HEK293T (cell line): ENCODE results near the gene LASP1.

ENCODE experiments used
- CTCF ChIA-PET: fragments of 350-600 bp; formaldehyde crosslinking; extraction: SDS; loops from one replicate; lab custom pipeline; 2021; ENCODE audit warnings: antibody characterized with exemption, inconsistent platforms; lab: Yijun Ruan, JAX
- POLR2A ChIA-PET: fragments of 350-600 bp; formaldehyde crosslinking; extraction: SDS; loops from one replicate; lab custom pipeline; 2020; ENCODE audit warnings: antibody characterized with exemption, inconsistent platforms; lab: Yijun Ruan, JAX
- DNase-seq: peaks from one replicate; pipeline ENCODE4 v3.0.0; 2012; ENCODE audit warnings: mixed read lengths; ENCODE audit errors: extremely low spot score
- ARNT ChIP-seq: fragments of 450-650 bp; IDR thresholded peaks from 2 replicates; pipeline ENCODE4 v1.6.1; 2017; ENCODE audit warnings: mild to moderate bottlenecking
- BHLHE40 ChIP-seq: fragments of 450-650 bp; IDR thresholded peaks from 2 replicates; pipeline ENCODE4 v1.6.1; 2016; ENCODE audit warnings: mild to moderate bottlenecking, moderate library complexity, borderline replicate concordance
- CTBP1 ChIP-seq: fragments of 450-650 bp; IDR thresholded peaks from 2 replicates; pipeline ENCODE4 v1.6.1; 2016; ENCODE audit warnings: borderline replicate concordance
- ELF4 ChIP-seq: fragments of 450-650 bp; IDR thresholded peaks from 2 replicates; pipeline ENCODE4 v1.6.1; 2017; ENCODE audit warnings: antibody characterized with exemption
- FOXA1 ChIP-seq: fragments of 450-650 bp; IDR thresholded peaks from 2 replicates; pipeline ENCODE4 v1.6.1; 2016; ENCODE audit warnings: mild to moderate bottlenecking
- FOXK2 ChIP-seq: fragments of 450-650 bp; IDR thresholded peaks from 2 replicates; pipeline ENCODE4 v1.6.1; 2016; ENCODE audit warnings: mild to moderate bottlenecking
- FOXM1 ChIP-seq: fragments of 450-650 bp; IDR thresholded peaks from 2 replicates; pipeline ENCODE4 v1.6.1; 2017; ENCODE audit warnings: mild to moderate bottlenecking, borderline replicate concordance
- HDGF ChIP-seq: fragments of 450-650 bp; IDR thresholded peaks from 2 replicates; pipeline ENCODE4 v1.6.1; 2017; ENCODE audit warnings: antibody characterized with exemption, borderline replicate concordance
- L3MBTL2 ChIP-seq: fragments of 450-650 bp; conservative IDR thresholded peaks from 2 replicates; pipeline ENCODE4 v1.6.1; 2016; ENCODE audit warnings: mild to moderate bottlenecking
- LEF1 ChIP-seq: fragments of 450-650 bp; IDR thresholded peaks from 2 replicates; pipeline ENCODE4 v1.6.1; 2017; ENCODE audit warnings: mild to moderate bottlenecking, borderline replicate concordance
- NFRKB ChIP-seq: fragments of 450-650 bp; IDR thresholded peaks from 2 replicates; pipeline ENCODE4 v1.6.1; 2016; ENCODE audit warnings: mild to moderate bottlenecking, moderate library complexity
- PKNOX1 ChIP-seq: fragments of 450-650 bp; IDR thresholded peaks from 2 replicates; pipeline ENCODE4 v1.6.1; 2016
- SP1 ChIP-seq: fragments of 450-650 bp; IDR thresholded peaks from 2 replicates; pipeline ENCODE4 v1.6.1; 2017
- SUZ12 ChIP-seq: fragments of 450-650 bp; IDR thresholded peaks from 2 replicates; pipeline ENCODE4 v1.6.1; 2016; ENCODE audit warnings: mild to moderate bottlenecking
- TARDBP ChIP-seq: fragments of 450-650 bp; IDR thresholded peaks from 2 replicates; pipeline ENCODE4 v1.6.1; 2016
- ZNF384 ChIP-seq: fragments of 450-650 bp; IDR thresholded peaks from 2 replicates; pipeline ENCODE4 v1.6.1; 2016

Gene LASP1

GRCh38 chr17:38870259-38871165, 654 bp downstream of the LASP1 start:
- ChIA-PET POLR2A (interaction anchor here (0.8 to 8.4 kb wide), 27 partner anchors 9 to 329 kb away, joined by 3 to 125 read pairs (median 5); partner anchors contain the start of genes CWC25, MLLT6, PSMB3 and RPL19), CTCF (interaction anchor here (0.6 to 1.5 kb wide), 3 partner anchors 10 to 283 kb away, joined by 3 to 5 read pairs (median 3); no protein-coding TSS in a partner anchor)
- no peak for DNase-seq
- TF ChIP-seq PKNOX1 (no peak), ELF4 (no peak), FOXM1 (no peak), ARNT (no peak), SUZ12 (no peak), NFRKB (no peak), HDGF (no peak), CTBP1 (no peak), LEF1 (no peak)

- CTCF ChIA-PET = interaction anchor here (1.5 kb wide), 1 partner anchor 112 kb away, joined by 5 read pairs; no protein-coding TSS in a partner anchor
- DNase-seq = no peak
- POLR2A ChIA-PET = interaction anchor here (0.8 to 8.4 kb wide), 15 partner anchors 10 to 328 kb away, joined by 3 to 125 read pairs (median 5); partner anchors contain the start of genes CWC25, PSMB3, RPL19 and RPL23
- TF ChIP-seq TARDBP = no peak
- TF ChIP-seq FOXM1 = no peak
- no peak for TF ChIP-seq CTBP1
- TF ChIP-seq NFRKB = no peak
- TF ChIP-seq ZNF384 = no peak
- TF ChIP-seq SUZ12 = no peak
- TF ChIP-seq ARNT = no peak
- TF ChIP-seq SP1 = no peak
- no peak for TF ChIP-seq BHLHE40
- TF ChIP-seq FOXK2 = no peak
- TF ChIP-seq FOXA1 = no peak
- no peak for TF ChIP-seq HDGF
- TF ChIP-seq LEF1 = no peak
- no peak for TF ChIP-seq L3MBTL2
- no peak for TF ChIP-seq PKNOX1
- TF ChIP-seq ELF4 = no peak
These were observed 1.6 kb downstream of the LASP1 start for GRCh38 chr17:38871247-38872015.

- ChIA-PET POLR2A (interaction anchor here (1.1 to 8.4 kb wide), 8 partner anchors 9 to 328 kb away, joined by 3 to 125 read pairs (median 6); partner anchors contain the start of genes RPL19 and RPL23), CTCF (no interaction called here)
- TF ChIP-seq PKNOX1 (no peak), SP1 (no peak), SUZ12 (no peak), FOXA1 (no peak), ZNF384 (no peak), ARNT (no peak), ELF4 (no peak), BHLHE40 (no peak), FOXK2 (no peak), CTBP1 (no peak), TARDBP (no peak), NFRKB (no peak), LEF1 (no peak)
- DNase-seq = no peak
These were observed 2.2 kb downstream of the LASP1 start for GRCh38 chr17:38872027-38872511.

GRCh38 chr17:38872671-38873385, 3.0 kb downstream of the LASP1 start:
- CTCF ChIA-PET = no interaction called here
- DNase-seq = no peak
- TF ChIP-seq ARNT (no peak), FOXK2 (no peak), TARDBP (no peak), FOXA1 (no peak), LEF1 (no peak), SUZ12 (no peak), CTBP1 (no peak), FOXM1 (no peak), PKNOX1 (no peak), BHLHE40 (no peak), SP1 (no peak), L3MBTL2 (no peak), NFRKB (no peak), ZNF384 (no peak), HDGF (no peak), ELF4 (no peak)
- POLR2A ChIA-PET = interaction anchor here (1.2 to 8.4 kb wide), 3 partner anchors 8 to 123 kb away, joined by 4 to 125 read pairs (median 42); partner anchors contain the start of gene RPL23
